HG03097 (cell line): ENCODE results near the gene PRMT1.

Source experiments
- ATAC-seq: cut with Tn5 transposase; IDR thresholded peaks from one replicate; pipeline ENCODE4 v1.9.1; 2021; ENCODE audit not compliant: unreplicated experiment, low FRiP score

PRMT1 gene

DNA sequence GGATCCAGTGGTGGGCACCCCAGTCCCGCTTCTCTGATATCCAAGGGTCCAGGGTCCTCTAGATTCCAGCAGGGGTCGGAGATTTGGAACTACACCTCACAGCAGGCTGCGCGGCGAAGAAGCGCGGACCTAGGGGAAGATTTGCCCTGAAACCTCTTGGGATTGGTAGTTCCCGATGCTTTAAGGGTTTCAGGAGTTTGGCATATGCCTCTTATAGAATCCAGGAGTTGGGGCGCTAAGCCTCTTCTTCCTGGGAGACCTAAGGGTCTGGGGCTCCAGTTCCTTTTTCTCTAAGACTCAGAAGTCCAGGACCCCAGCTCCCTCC lies 11.0 kb upstream of the PRMT1 start:
- no peak for ATAC-seq

- no peak for ATAC-seq
These were observed 9.6 kb upstream of the PRMT1 start for GRCh38 chr19:49667473-49667872.

DNA sequence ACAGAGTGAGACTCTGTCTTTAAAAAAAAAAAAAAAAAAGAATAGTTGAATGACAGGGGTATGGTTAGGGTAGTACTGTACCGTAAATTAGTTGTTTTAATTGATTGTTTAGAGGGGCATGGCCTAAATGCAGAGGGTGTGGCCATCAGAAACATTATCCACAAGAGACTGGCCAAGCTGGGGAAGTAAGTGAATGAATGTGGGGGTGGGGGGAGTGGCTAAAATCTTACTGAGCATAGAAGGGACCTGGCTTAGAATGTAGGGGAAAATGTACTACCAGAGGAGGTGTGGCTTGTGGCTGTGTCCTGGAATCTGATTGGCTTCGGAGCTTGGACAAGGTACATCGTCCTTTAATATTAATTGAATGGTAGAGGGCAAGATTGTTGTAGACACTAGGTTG lies 7.6 kb upstream of the PRMT1 start:
- ATAC-seq, result no peak

GRCh38 chr19:49672131-49672919 lies 4.7 kb upstream of the PRMT1 start:
- ATAC-seq, result no peak

DNA sequence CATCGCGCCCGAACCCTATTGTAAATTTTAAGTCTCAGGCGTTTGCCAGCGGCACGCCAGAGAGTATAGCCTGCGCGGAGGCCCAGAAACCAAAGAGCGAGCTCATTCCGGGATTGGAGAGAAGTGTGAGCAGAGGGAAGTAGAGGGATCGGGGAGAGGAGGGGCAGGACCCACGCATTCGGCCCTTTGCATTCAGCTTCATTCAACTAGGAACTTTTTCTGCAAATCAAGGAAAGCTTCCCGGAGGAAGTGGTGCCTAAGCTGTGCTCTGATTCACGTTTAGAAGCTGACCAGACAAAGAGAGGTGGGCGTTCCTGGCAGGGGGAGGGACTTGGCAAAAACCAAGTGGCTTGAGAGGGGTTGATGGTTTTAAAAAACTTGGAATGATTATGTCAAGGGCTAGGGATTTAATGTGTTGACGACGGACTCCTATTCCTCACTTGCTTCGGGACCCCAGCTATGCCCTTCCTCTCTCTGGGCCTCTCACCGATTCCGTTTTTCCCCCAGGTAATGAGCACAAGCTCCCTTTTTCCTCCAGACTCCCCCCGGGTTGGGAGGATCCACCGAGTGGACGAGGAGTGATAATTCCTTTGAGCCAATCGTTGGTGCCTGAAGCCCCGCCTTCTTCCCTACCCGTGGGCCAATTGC lies 811 bp upstream of the PRMT1 start:
- peak; percentile 25 for ATAC-seq

- peak; percentile 69 for ATAC-seq
These were observed 264 bp upstream of the PRMT1 start for GRCh38 chr19:49676784-49677230.

DNA sequence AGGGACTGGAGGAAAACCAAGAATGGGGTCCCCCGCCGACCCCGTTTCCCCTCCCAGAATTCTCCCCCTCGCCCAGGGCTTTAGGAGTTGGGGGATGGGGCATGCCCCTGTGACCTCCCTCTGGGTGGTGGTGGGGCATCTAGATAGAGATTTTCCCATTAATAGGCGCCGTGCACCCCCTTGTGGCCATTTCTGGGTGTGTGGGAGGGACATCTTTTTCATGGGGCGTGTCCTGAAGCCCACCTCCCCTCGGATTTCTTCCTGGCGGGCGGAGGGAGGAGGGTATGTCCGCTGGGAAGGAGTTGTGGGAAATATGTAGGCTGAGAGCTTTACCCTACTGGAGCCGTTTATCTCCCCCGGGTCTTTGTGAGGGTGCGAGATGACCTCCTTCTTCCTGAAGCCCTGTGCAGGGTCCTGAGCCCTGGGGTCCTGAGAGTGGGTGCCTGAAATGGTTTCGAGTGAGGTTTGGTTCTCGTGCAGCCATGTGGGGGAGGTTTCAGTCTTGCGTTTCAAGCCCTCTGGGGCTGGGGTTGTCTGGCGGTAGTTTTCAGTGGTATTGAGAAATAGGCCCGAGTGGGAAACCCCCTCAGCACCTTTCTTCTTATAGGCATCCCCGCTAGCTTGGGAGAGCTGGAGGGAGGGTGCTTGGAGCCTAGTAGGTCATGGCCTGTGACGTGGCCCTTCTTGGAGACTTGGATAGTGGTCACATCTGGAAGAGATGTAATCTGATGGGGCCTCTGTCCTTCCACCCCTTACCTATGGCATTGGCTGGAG lies 1.0 kb downstream of the PRMT1 start:
- ATAC-seq, result no peak

DNA sequence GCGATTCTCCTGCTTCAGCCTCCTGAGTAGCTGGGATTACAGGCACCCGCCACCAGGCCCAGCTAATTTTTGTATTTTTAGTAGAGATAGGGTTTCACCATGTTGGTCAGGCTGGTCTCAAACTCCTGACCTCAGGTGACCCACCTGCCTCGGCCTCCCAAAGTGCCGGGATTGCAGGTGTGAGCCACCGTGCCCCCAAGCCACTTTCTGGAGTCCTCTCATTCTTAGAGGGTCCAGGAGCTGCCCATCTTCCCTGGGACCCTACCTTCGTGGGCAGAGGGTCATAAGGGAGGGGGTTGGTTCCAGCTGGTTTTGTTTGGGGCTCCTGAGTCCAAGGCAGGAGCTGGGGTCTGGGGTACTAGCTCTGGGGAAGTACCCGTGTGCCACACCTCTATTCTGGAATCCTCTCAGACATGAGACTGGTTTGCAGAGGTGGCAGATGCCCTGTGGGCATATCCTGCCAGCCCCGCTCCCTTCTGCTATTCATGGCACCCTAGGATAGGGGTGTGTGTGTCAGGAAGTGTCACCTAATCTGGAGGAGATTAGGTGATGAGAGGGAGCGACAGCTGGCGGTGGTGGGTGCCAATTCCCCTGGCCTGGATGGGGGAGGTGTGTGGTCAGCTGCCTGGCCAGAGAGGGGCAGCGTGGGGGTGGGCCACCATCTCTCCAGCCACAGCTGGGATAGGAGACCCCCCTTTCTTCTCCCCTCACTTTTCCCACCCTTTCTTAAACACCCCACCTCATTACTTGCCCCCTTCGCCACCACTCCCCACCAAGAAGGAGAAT lies 2.1 kb downstream of the PRMT1 start:
- no peak for ATAC-seq

DNA sequence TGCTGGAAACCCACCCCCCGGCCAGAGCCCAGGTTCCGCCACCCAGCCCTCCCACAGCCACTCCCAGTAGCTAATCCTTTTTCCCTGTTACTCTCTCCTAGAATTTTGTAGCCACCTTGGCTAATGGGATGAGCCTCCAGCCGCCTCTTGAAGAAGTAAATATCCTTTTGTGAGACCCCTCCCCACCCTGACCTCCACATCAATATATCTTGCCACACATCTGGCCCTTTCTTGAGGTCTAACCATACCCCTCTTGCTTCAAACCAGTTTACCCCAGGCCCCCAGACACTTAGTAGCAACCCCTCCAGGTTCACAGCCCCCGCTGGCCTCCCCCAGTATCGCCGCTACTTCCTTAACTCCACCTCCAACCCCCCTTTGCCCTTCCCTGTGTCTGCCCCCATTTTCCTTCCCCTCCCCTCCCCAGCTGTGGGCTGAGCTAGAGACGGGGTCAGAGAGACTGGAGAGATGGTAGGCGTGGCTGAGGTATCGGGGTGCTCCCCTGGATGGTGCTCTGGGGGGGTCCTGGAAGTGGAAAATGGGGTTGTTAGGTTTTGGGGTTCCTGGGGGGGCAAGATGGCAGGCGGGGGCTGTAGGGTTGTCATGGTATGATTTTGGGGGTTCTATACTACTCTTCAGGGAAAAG lies 2.8 kb downstream of the PRMT1 start:
- ATAC-seq, result no peak

DNA sequence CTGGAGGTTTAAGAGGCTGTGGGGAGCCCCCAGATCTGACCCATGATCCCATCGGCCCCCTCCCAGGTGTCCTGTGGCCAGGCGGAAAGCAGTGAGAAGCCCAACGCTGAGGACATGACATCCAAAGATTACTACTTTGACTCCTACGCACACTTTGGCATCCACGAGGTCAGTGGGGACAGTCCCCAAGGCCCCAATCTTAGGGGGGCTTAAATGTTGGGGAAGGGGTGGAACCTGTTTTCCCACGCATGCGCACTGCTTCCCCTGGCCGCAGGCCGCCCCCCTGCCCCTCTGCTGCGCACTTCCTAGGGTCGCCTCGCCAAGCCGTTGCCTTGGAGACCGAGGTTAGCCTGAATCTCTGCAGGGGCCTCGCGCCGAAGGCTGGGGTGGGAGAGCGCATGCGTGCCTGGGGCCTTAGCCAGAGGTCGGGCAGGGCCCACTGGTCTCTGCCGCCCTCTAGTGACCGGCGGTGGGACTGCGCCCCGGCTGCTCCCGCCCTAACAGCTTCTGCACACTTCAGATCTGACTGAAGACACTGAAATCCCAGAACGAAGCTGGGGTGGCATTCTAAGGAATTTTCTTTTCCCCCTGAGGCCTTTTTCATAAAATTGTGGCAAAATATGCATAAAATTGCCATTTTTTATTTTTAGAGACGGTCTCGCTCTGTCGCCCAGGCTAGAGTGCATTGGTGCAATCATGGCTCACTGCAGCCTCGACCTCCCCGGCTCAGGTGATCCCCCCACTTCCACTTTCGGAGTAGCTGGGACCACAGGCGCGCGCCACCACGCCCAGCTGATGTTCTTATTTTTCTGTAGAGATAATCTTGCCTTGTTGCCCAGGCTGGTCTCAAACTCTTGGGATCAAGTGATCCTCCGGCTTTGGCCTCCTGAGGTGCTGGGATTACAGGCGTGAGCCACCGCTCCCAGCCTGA lies 3.6 kb downstream of the PRMT1 start:
- no peak for ATAC-seq

DNA sequence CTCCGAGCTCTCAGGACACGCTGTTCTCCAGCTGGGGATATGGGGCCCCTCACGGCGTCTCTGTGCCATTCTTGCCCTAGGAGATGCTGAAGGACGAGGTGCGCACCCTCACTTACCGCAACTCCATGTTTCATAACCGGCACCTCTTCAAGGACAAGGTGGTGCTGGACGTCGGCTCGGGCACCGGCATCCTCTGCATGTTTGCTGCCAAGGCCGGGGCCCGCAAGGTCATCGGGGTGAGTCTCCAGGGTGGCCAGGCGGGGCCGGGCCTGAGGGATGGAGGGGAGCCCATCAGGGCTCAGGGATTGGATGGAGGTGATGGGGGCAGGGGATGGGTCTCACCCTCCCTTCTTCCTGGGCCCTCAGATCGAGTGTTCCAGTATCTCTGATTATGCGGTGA lies 4.8 kb downstream of the PRMT1 start:
- no peak for ATAC-seq

DNA sequence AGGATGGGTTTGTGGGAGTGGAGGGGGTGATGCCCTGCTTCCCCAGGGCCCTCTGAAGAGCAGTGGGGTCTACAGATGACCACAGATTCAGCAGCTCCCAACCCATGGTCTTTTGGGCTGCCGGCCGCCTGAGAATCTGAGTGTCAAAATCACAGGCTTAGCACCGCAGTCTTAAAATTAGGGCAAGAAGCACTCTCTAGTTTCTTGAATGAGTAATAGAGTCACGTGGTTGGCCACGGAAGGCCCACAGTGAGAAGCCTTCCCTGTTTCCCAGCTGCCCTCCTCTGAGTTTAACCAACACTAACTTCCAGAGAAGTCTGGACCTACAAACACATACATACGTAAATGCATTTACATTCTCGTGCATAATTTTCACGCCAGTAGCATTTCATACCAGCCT lies 5.2 kb downstream of the PRMT1 start:
- ATAC-seq, result no peak

- no peak for ATAC-seq
These were observed 6.8 kb downstream of the PRMT1 start for GRCh38 chr19:49683814-49684250.

DNA sequence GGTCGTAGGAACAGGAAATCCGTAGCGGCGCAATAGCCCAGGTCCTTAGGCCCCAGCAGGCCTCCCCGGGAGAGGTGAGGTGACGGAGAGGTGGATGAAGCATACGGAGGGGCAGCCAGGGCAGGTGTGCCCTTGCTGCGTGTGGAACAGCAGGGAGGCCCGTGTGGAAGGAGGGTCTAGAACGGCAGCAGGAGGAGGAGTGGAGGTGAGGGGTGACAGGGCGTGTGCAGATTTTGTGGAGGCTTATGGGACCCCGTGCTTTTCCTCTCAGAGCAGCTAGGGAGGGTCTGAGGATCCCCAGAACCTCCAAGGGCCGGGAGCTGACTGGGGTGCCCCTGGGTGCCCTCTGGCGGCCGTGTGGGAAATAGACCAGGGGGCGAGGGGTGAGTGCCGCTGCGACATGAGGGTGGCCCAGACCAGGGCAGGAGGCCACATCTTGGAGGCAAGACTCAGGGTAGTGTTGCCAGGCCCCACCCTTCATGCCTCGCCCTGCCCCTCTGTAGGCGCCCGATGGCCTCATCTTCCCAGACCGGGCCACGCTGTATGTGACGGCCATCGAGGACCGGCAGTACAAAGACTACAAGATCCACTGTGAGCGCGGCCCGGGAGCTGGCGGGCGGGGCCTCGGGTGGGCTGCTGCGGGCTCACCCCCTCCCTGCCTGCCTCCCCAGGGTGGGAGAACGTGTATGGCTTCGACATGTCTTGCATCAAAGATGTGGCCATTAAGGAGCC lies 7.3 kb downstream of the PRMT1 start:
- no peak for ATAC-seq

DNA sequence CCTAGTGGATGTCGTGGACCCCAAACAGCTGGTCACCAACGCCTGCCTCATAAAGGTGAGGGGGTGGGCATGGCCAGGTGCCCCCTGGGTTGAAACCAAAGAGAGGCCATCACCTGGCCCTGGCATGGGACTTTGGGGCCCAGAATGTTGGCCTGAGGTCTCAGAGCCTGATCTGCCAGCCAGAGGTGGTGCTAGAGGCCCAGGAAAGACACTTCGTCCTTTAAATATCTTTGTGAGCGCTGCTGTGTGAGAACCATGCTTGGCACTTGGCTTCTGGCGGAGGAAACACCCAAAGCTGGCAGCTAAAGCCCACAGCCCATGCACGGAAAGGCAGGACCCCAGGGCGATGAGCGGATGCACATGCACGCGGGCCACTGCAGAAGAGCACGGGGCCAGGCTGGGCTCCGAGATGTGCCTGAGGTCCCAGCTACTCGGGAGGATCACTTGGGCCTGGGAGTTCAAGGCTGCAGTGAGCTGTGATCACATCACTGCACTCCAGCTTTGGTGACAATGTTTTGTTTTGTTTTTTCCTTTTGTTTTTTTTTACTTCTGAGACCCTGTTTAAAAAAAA lies 8.0 kb downstream of the PRMT1 start:
- ATAC-seq, result no peak

GRCh38 chr19:49685845-49686332 lies 8.8 kb downstream of the PRMT1 start:
- no peak for ATAC-seq

GRCh38 chr19:49686503-49687088 lies 9.5 kb downstream of the PRMT1 start:
- no peak for ATAC-seq

GRCh38 chr19:49687150-49687549 lies 10.1 kb downstream of the PRMT1 start:
- ATAC-seq, result no peak
